HG02885 (cell line): Measurements from ENCODE around the gene ATP10A.
"Not testable (repeated sequence)": the region's sequence is repeated elsewhere in the genome, so short reads cannot be mapped to it uniquely, and the experiment has no call there.

Experiments
- ATAC-seq: cut with Tn5 transposase; IDR thresholded peaks from one replicate; pipeline ENCODE4 v1.9.1; 2021; ENCODE audit warnings: mild to moderate bottlenecking; ENCODE audit not compliant: unreplicated experiment, poor library complexity

ATP10A gene

GRCh38 chr15:25886498-25887140 lies 23.5 kb upstream of the ATP10A start:
- ATAC-seq = no peak

DNA sequence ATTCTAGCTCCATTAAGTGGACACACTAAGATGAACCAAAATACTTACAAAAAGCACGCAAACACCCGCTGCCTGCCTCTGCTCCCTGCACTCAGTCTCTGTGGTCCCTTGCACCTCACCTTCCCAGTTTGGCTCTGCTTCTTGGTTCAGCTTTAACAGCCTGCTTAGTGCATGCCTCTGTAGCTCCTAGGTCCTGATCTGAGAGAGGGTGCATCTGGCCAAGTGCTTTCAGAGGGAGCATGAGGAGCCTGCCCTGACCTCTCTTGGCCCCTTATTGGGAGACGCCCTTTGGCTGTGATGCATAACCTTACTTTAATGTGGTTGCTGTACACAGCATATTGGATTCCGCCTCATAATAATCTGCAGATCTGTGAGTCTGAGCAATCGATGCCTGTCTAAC lies 21.2 kb upstream of the ATP10A start:
- no peak for ATAC-seq

GRCh38 chr15:25883463-25884259 lies 20.5 kb upstream of the ATP10A start:
- ATAC-seq = no peak

- ATAC-seq = no peak
Measured at GRCh38 chr15:25882466-25882865, 19.3 kb upstream of the ATP10A start.

- ATAC-seq = not testable (repeated sequence)
Measured at GRCh38 chr15:25880877-25881276, 17.8 kb upstream of the ATP10A start.

DNA sequence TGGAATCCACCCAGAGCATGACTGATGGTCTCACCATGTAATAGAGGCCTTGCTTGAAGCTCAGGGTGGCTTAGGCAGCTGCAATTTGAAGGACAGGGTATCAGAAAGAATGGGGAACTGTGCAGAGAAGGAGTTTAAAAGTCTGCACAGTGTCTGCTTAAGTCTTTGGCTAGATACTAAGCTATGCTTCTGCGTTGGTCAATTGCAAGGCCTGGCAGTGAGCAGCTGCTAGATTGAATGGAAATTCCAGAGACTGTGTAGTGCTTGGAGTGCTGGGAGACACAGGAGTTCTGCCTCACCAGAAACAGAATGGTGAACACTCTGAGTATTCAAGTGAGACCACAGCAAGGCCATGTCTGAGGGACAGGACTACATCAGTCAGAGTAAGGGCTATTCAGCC lies 17.3 kb upstream of the ATP10A start:
- no peak for ATAC-seq

DNA sequence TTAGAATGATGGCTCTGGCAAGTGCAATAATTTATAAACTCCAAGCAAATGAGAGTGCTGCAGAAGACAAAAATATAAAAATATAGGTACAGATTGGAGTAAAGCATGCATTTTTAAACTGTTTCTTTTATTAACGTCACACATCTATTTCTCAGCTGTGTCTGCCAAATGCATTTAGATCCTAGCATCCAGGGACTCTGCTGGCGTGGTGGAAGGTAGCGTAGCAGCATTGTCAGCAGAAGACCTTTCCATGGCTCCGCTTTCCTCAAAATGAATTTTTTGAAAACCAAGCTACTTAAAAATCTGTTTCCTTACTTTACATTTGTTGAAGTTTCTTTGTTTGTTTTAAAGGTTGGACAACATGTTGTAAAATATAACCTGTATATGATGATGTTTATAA lies 16.3 kb upstream of the ATP10A start:
- no peak for ATAC-seq

GRCh38 chr15:25877681-25878080 lies 14.6 kb upstream of the ATP10A start:
- ATAC-seq = no peak

GRCh38 chr15:25876231-25877140 lies 13.4 kb upstream of the ATP10A start:
- no peak for ATAC-seq

DNA sequence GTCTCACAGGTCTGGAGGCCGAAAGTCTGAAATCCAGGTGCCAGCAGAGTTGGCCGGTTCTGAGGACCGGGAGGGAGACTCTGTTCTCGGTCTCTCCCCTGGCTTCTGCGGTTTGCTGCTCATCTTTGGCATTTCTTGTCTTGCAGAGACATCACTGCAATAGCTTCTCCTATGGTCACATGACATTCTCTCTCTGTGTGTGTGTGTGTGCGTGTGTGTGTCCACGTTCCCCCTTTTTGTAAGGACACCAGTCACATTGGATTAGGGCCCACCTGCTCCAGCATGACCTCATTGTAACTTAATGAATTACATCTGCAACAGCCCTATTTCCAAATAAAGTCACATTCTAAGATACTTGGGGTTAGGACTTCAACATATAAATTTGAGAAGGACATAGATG lies 12.4 kb upstream of the ATP10A start:
- no peak for ATAC-seq

DNA sequence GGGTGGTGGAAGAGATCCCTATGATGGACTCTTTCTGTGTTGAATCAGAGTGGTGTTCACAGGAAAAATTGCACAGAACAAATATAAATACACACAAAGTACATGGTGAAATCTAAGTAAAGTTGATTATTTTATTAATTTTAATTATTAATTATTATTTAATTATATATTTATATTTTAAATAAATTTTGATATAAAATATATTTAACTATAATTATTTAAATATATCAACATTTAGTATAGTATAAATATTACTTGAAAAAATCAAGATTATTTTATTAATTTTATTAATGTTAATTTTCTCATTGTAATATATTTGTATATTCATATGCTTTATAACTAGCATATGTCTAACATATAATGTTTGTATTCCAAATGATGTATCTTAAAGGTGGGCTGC lies 11.3 kb upstream of the ATP10A start:
- no peak for ATAC-seq

GRCh38 chr15:25871403-25871802 lies 8.3 kb upstream of the ATP10A start:
- ATAC-seq = no peak

DNA sequence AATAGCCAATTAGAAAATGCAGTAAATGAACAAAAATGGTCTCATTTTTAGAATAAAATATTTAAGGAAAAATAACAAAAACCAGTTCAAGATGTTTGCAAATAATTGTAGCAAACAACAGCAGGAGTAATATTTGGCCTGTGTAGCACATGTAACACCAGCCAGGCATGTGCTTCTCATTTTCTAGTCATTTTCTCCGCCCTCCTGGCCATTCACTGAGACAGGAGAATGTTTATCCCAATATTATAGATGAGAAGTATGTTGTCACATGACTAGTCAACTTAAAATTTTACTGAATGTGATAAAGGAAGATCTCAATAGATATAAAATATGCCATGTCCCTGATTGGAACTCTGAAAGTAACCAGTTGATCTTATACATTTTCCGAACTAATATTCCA lies 7.8 kb upstream of the ATP10A start:
- no peak for ATAC-seq

- ATAC-seq = no peak
Measured at GRCh38 chr15:25869701-25870100, 6.6 kb upstream of the ATP10A start.

DNA sequence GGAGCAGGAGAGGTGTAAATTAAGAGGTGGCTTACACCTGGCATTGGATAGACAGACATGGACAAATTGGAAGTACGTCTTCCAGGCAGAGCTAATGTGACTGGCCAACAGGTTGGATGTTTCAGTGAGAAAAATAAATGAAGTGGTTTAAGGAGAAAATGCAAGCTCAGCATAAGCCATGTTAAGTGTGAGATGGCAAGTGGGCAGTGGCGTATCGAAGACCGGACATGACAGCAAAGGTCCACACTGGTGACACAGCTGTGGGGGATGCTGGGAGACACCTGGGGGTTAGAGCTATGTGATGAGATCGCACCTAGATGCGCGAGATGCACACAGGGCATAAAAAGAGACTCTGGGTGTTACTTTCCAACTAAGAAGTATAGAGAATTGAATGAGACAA lies 3.7 kb upstream of the ATP10A start:
- no peak for ATAC-seq

DNA sequence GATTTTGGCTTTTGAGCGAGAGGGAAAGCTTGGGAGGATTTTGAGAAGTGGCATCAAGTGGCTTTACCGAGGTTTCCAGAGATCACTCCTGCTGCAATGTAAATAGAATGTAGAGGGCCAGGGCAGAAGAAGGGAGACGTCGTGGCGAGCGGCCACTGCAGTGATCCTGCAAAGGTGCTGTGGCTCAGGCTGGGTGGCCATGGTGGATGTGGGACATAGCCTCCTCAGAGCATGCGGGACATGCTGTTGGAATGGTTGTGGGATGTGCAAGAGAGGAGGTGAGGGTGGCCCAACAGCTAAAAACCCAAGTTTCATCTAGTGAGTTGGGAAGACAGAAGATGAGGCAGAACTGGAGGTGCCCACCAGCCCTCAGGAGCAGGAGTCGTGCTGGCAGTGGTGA lies 3.1 kb upstream of the ATP10A start:
- ATAC-seq = no peak

DNA sequence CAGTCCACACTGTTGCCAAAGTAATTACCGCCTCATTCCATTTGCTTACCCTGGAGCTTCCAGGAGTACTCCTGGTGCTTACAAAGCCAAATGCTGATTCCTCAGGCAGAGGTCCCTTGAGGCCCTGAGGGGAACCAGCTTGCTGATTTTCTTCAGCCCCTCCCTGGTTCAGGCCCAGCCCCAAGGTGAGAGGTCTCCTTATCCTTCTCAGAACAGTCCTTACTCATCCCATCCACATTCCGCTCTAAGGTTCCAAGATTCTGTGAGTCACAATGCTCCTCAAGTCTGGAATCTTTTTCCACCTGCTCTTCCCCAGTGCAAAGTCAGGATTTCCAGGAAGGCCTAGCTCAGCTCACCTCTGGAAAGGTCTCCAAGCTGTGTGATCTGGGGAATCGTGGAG lies 1.8 kb upstream of the ATP10A start:
- no peak for ATAC-seq

GRCh38 chr15:25863968-25864580 lies 947 bp upstream of the ATP10A start:
- ATAC-seq = no peak

DNA sequence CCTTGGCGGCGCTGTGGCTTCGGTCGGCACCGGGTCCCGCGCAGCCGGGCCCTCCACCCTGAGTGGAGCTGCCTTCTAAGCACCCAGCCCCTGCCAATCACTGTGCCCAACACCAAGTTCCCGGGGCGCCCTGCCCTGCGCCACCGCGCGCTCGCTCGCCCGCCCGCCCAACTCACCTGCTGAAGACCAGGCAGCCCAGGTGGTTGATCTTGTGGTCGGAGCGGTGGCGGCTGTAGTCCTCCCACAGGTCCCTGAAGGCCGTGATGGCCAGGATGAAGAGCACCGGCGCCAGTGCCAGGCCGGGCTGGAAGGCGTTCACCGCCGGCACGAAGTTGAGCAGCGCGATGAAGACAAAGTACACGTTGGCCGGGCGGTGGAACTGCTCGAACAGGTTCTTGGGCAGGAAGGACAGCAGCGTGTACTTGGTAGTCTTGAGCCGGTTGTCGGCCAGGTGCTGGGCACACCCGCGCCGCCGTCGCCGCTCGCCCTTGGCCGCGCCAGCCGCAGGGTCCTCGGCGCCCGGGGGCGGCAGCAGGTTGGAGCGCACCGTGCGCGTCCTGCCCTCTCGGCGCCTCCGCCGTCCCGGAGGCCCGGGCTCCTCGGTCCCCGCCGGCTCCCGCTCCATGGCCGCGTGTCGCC lies 536 bp downstream of the ATP10A start:
- no peak for ATAC-seq

GRCh38 chr15:25862071-25862471 lies 1.1 kb downstream of the ATP10A start:
- no peak for ATAC-seq
